HEK293 (cell line): ENCODE measurements around the gene CYB5R3.

Experiments
- CTCF ChIA-PET: fragments of 350-600 bp; formaldehyde crosslinking; extraction: SDS; loops from one replicate; lab custom pipeline; 2021; ENCODE audit warnings: antibody characterized with exemption; lab: Yijun Ruan, JAX
- POLR2A ChIA-PET: fragments of 300-600 bp; formaldehyde crosslinking; extraction: SDS; loops from one replicate; lab custom pipeline; 2020; ENCODE audit warnings: antibody characterized with exemption, inconsistent platforms; lab: Yijun Ruan, JAX
- H3K27ac ChIP-seq: fragments of 200-500 bp; sonication (Bioruptor generic); 2 replicates; pipeline ENCODE4 v1.5.1; 2014; ENCODE audit warnings: low read depth, low read length, control low read depth, inconsistent platforms; ENCODE audit errors: extremely low read depth
- H3K36me3 ChIP-seq, 2 experiments: fragments of 200-500 bp in 1 of 2; sonication (Bioruptor generic) in 1 of 2; 1 replicate in 1 of 2; 2 replicates in 1 of 2; pipeline ENCODE4 v1.5.1; 2014 to 2017; ENCODE audit warnings: inconsistent platforms in 2 of 2, low read length in 2 of 2; ENCODE audit not compliant: control insufficient read depth in 2 of 2, insufficient read depth in 1 of 2
- H3K4me1 ChIP-seq: fragments of 200-500 bp; sonication (Bioruptor generic); 2 replicates; pipeline ENCODE4 v1.5.1; 2014; ENCODE audit warnings: mild to moderate bottlenecking, low read length, inconsistent platforms; ENCODE audit not compliant: control insufficient read depth, insufficient read depth
- H3K4me3 ChIP-seq: 2 replicates; pipeline ENCODE4 v1.5.1; 2011; ENCODE audit warnings: low read depth, mild to moderate bottlenecking, control low read depth, low read length, moderate library complexity
- H3K9me3 ChIP-seq: fragments of 200-500 bp; sonication (Bioruptor generic); 2 replicates; pipeline ENCODE4 v1.5.1; 2014; ENCODE audit warnings: low read depth, low read length, inconsistent platforms; ENCODE audit not compliant: control insufficient read depth, insufficient read depth
- HOXD13 ChIP-seq: sonication (generic); formaldehyde crosslinking; IDR thresholded peaks from 2 replicates; pipeline ENCODE4 v1.8.0; 2022; ENCODE audit warnings: missing genetic modification reagents, borderline replicate concordance
- PRDM10 ChIP-seq: fragments of 450-650 bp; formaldehyde crosslinking; IDR thresholded peaks from 2 replicates; pipeline ENCODE4 v1.5.1; 2016; ENCODE audit warnings: missing biosample characterization, missing genetic modification characterization
- PRDM4 ChIP-seq: fragments of 450-650 bp; formaldehyde crosslinking; IDR thresholded peaks from 2 replicates; pipeline ENCODE4 v1.5.1; 2017; ENCODE audit warnings: missing biosample characterization, missing genetic modification characterization
- SP7 ChIP-seq: fragments of 450-650 bp; formaldehyde crosslinking; IDR thresholded peaks from 2 replicates; pipeline ENCODE4 v1.5.1; 2016; ENCODE audit warnings: missing biosample characterization, missing genetic modification characterization
- TCF7L2 ChIP-seq: IDR thresholded peaks from 2 replicates; pipeline ENCODE4 v1.6.1; 2011; ENCODE audit warnings: low read depth, mild to moderate bottlenecking, inconsistent platforms, low read length, moderate library complexity, borderline replicate concordance
- ZBTB17 ChIP-seq: fragments of 450-650 bp; formaldehyde crosslinking; IDR thresholded peaks from 2 replicates; pipeline ENCODE4 v1.5.1; 2016; ENCODE audit warnings: missing biosample characterization, missing genetic modification characterization
- ZBTB20 ChIP-seq: fragments of 450-650 bp; formaldehyde crosslinking; IDR thresholded peaks from 2 replicates; pipeline ENCODE4 v1.5.1; 2016; ENCODE audit warnings: missing biosample characterization, missing genetic modification characterization
- ZBTB48 ChIP-seq: fragments of 450-650 bp; formaldehyde crosslinking; IDR thresholded peaks from 2 replicates; pipeline ENCODE4 v1.5.1; 2016; ENCODE audit warnings: missing biosample characterization, missing genetic modification characterization
- ZNF654 ChIP-seq: fragments of 450-650 bp; formaldehyde crosslinking; IDR thresholded peaks from 2 replicates; pipeline ENCODE4 v1.5.1; 2016; ENCODE audit warnings: low read depth, missing biosample characterization, missing genetic modification characterization

Gene CYB5R3

GRCh38 chr22:42654436-42655073 lies 5.4 kb upstream of the CYB5R3 start:
- ChIA-PET CTCF (interaction anchor here (0.6 to 2.3 kb wide), 5 partner anchors 15 to 166 kb away, joined by 3 to 9 read pairs (median 3); no protein-coding TSS in a partner anchor), POLR2A (no interaction called here)
- H3K9me3 ChIP-seq: no peaks in the 10 kb centered on the region
- no peak overlapping the region for H3K27ac ChIP-seq
- TF ChIP-seq TCF7L2 (no peak), PRDM4 (tag by site-specific recombination) (peak; percentile 46; the same call in 1 of the 2 replicates)
- no peaks in the 10 kb centered on the region for H3K4me1 ChIP-seq
- H3K36me3 ChIP-seq: no peaks in the 10 kb centered on the region
- no peak overlapping the region for H3K4me3 ChIP-seq

- H3K36me3 ChIP-seq: no peaks in the 10 kb centered on the region
- no peak overlapping the region for H3K4me3 ChIP-seq
- H3K27ac ChIP-seq: no peak overlapping the region
- no peaks in the 10 kb centered on the region for H3K9me3 ChIP-seq
- POLR2A ChIA-PET: interaction anchor here (1.7 kb wide), 1 partner anchor 39 kb away, joined by 4 read pairs; the partner anchor contains the start of gene POLDIP3
- TF ChIP-seq HOXD13: no peak
- TF ChIP-seq, all 188 proteins: peak for 0
- CTCF ChIA-PET: interaction anchor here (0.6 to 1.8 kb wide), 5 partner anchors 14 to 188 kb away, joined by 3 to 9 read pairs (median 3); no protein-coding TSS in a partner anchor
- no peaks in the 10 kb centered on the region for H3K4me1 ChIP-seq
These were observed 4.8 kb upstream of the CYB5R3 start for GRCh38 chr22:42653999-42654398.

- H3K36me3 ChIP-seq: no peaks in the 10 kb centered on the region
- H3K4me1 ChIP-seq: peaks cover 10% of the 10 kb centered on the region
- ChIA-PET CTCF (interaction anchor here (0.6 to 1.3 kb wide), 5 partner anchors 10 to 121 kb away, joined by 3 to 5 read pairs (median 4); no protein-coding TSS in a partner anchor), POLR2A (no interaction called here)
- TF ChIP-seq ZBTB17 (tag by site-specific recombination) (peak; percentile 63; the same call in 1 of the 2 replicates), ZBTB20 (0 out of 2 replicates have a peak, but pooled peaks have one; percentile 23), PRDM10 (tag by site-specific recombination) (0 out of 2 replicates have a peak, but pooled peaks have one; percentile 13), SP7 (tag by site-specific recombination) (no peak), ZBTB48 (no peak), ZNF654 (tag by site-specific recombination) (no peak)
- H3K4me3 ChIP-seq: no peak overlapping the region
- H3K27ac ChIP-seq: no peak overlapping the region
- H3K9me3 ChIP-seq: no peaks in the 10 kb centered on the region
These were observed 1.9 kb upstream of the CYB5R3 start for GRCh38 chr22:42651134-42651533.
